ENCODE data around the gene TMPRSS11F. TPM values are rescaled to one million over a fixed set of nuclear protein-coding genes. Genes with fewer than 3 reads are reported as not detected.

The TMPRSS11F gene
- total and polyA plus RNA-seq, 10 donors, result not detected

DNA sequence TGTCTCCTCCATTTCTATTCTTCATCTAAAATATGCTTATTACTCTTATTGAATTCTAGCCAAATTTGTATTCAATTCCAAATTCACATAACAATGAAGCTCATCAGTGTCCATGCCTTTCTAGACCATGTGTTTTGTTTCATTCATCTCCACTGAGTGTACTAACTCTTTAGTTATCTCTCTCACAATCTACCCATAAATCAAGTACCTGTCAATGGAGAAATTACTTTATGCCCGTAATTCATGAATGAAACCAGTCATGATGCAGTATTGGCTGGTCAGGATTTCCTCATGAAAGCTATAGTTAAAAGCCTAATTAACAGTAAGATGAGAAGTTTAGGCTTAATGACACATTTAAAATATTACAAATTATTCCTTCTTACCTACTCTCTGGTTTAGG lies 12.2 kb upstream of the TMPRSS11F start:
- DNase-seq, result no peak
- intact Hi-C loops (cut with DNase I; ENCODE audit: low total_unique reads), result no loop called here
- no peaks in the 10 kb centered on the region for H3K4me1 ChIP-seq
- WGBS, 5 donors, result 51 to 60% (median 57%) methylated on average over 1 of the region's 1 CpG
- TF ChIP-seq POLR2AphosphoS5 (IDR thresholded peaks at IDR 0.05), result no peak
- no peak for TF ChIP-seq POLR2A (IDR thresholded peaks at IDR 0.05)
- TF ChIP-seq, protein P1, sequence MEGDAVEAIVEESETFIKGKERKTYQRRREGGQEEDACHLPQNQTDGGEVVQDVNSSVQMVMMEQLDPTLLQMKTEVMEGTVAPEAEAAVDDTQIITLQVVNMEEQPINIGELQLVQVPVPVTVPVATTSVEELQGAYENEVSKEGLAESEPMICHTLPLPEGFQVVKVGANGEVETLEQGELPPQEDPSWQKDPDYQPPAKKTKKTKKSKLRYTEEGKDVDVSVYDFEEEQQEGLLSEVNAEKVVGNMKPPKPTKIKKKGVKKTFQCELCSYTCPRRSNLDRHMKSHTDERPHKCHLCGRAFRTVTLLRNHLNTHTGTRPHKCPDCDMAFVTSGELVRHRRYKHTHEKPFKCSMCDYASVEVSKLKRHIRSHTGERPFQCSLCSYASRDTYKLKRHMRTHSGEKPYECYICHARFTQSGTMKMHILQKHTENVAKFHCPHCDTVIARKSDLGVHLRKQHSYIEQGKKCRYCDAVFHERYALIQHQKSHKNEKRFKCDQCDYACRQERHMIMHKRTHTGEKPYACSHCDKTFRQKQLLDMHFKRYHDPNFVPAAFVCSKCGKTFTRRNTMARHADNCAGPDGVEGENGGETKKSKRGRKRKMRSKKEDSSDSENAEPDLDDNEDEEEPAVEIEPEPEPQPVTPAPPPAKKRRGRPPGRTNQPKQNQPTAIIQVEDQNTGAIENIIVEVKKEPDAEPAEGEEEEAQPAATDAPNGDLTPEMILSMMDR (IDR thresholded peaks at IDR 0.05 in 8 of 11, conservative IDR thresholded peaks at IDR 0.05 in 3 of 11), result no peak
- no peak overlapping the region for H3K27ac ChIP-seq
- no peaks in the 10 kb centered on the region for H3K36me3 ChIP-seq
- H3K9me3 ChIP-seq, result peaks cover 0 to 7% (median 1%) of the 10 kb centered on the region in 8 donors
- H3K4me3 ChIP-seq, result no peak overlapping the region
- H3K27me3 ChIP-seq (replicated peaks in 1 of 7), result no peaks in the 10 kb centered on the region

DNA sequence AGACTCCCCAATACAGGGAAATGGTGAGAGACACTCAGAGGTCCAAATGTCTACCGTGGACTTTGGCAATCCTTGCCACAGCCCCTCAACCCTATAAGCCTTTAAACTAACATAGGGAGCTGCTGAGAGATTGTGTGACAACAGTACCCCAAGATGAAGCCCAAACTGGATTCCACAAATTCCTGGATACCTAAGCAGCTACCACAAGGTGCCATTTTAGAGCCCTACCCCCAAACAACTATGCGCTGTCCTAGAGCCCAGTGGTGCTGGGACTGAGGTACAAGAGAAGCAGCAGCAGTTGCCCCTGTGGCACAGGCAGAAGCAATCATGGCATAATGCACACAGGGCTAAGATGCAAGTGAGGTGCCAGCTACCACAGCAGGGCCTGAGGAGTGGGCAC lies 2.7 kb upstream of the TMPRSS11F start:
- H3K27ac ChIP-seq, result no peak overlapping the region
- TF ChIP-seq, protein P1 (IDR thresholded peaks at IDR 0.05 in 8 of 11, conservative IDR thresholded peaks at IDR 0.05 in 3 of 11), result no peak
- TF ChIP-seq POLR2A (IDR thresholded peaks at IDR 0.05) (no peak), POLR2AphosphoS5 (IDR thresholded peaks at IDR 0.05) (no peak)
- WGBS, 5 donors, result 77 to 91% (median 86%) methylated on average over 2 of the region's 2 CpGs
- no peak for DNase-seq
- no peaks in the 10 kb centered on the region for H3K27me3 ChIP-seq (replicated peaks in 1 of 7)
- no peak overlapping the region for H3K4me3 ChIP-seq
- intact Hi-C loops (cut with DNase I; ENCODE audit: low total_unique reads), result no loop called here
- H3K4me1 ChIP-seq, result no peaks in the 10 kb centered on the region
- peaks cover 0 to 23% (median 6%) of the 10 kb centered on the region in 8 donors for H3K9me3 ChIP-seq
- H3K36me3 ChIP-seq, result no peaks in the 10 kb centered on the region

DNA sequence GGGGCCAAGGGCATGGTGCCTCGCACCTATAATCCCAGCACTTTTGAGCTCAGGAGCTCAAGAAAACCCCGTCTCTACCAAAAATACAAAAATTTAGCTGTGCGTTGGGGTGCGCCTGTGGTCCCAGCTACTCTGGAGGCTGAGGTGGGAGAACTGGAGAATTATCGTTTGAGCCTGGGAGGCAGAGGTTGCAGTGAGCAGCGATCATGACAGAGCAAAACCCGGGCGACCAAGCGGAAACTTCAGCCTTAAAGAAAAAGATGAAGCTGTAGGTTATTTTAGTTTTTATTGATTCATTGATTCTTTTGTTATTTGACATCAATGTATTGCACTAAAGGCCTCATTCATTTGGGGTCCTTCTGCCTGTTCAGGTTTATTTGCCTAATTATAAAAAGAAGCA lies 5.4 kb downstream of the TMPRSS11F start:
- Histone ChIP-seq H3K9me3 (peaks cover 0 to 4% (median 0%) of the 10 kb centered on the region in 8 donors), H3K27ac (no peak overlapping the region), H3K4me3 (no peak overlapping the region), H3K4me1 (no peaks in the 10 kb centered on the region), H3K36me3 (no peaks in the 10 kb centered on the region), H3K27me3 (replicated peaks in 1 of 7) (no peaks in the 10 kb centered on the region)
- intact Hi-C loops (cut with DNase I; ENCODE audit: low total_unique reads), result no loop called here
- no peak for TF ChIP-seq POLR2AphosphoS5 (IDR thresholded peaks at IDR 0.05)
- TF ChIP-seq POLR2A (IDR thresholded peaks at IDR 0.05), result no peak
- TF ChIP-seq, protein P1 (IDR thresholded peaks at IDR 0.05 in 8 of 11, conservative IDR thresholded peaks at IDR 0.05 in 3 of 11), result no peak
- 91 to 97% (median 94%) methylated on average over 9 of the region's 9 CpGs for WGBS, 5 donors
- no peak for DNase-seq

DNA sequence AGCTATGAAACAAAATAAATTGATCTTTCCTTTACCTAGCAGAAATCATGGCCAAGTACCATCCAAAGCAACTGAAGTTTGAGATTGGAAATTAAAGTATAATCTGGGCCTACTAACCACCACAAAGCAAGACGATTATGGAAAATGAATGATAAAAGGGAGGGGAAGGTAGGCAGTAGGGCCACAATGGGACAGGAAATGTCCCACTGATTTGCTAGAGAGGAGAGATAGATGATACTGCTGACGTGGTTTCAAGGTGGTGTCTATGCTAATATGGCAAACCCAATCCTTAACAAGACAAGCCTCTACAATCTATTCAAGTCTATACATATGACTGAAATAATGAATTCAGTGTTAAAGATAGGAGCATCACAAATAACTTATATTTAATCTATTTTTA lies 6.1 kb downstream of the TMPRSS11F start:
- no peak overlapping the region for H3K4me3 ChIP-seq
- no peak overlapping the region for H3K27ac ChIP-seq
- DNase-seq, result no peak
- H3K4me1 ChIP-seq, result no peaks in the 10 kb centered on the region
- TF ChIP-seq POLR2A (IDR thresholded peaks at IDR 0.05), result no peak
- TF ChIP-seq POLR2AphosphoS5 (IDR thresholded peaks at IDR 0.05), result no peak
- no peaks in the 10 kb centered on the region for H3K36me3 ChIP-seq
- no peaks in the 10 kb centered on the region for H3K27me3 ChIP-seq (replicated peaks in 1 of 7)
- peaks cover 0 to 7% (median 0%) of the 10 kb centered on the region in 8 donors for H3K9me3 ChIP-seq
- intact Hi-C loops (cut with DNase I; ENCODE audit: low total_unique reads), result no loop called here
- 67 to 73% (median 70%) methylated on average over 2 of the region's 2 CpGs for WGBS, 5 donors

DNA sequence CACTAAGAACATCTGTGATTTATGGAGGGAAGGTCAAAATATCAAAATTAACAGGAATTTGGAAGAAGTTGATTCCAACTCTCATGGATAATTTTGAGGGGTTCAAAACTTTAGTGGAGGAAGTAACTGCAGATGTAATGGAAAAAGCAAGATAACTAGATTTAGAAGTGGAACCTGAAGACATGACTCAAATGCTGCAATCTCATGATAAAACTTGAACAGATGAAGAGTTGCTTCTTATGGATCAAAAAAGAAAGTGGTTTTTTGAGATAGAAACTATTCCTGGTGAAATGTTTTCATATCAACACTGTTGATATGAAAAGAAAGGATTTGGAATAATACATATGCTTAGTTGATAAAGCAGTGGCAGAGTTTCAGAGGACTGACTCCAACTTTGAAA lies 9.7 kb downstream of the TMPRSS11F start:
- no peak overlapping the region for H3K4me3 ChIP-seq
- H3K36me3 ChIP-seq, result no peaks in the 10 kb centered on the region
- H3K4me1 ChIP-seq, result no peaks in the 10 kb centered on the region
- intact Hi-C loops (cut with DNase I; ENCODE audit: low total_unique reads), result no loop called here
- DNase-seq, result no peak
- no peaks in the 10 kb centered on the region for H3K27me3 ChIP-seq (replicated peaks in 1 of 7)
- no peak for TF ChIP-seq POLR2AphosphoS5 (IDR thresholded peaks at IDR 0.05)
- TF ChIP-seq, protein P1 (IDR thresholded peaks at IDR 0.05 in 8 of 11, conservative IDR thresholded peaks at IDR 0.05 in 3 of 11), result no peak
- TF ChIP-seq POLR2A (IDR thresholded peaks at IDR 0.05), result no peak
- no peak overlapping the region for H3K27ac ChIP-seq
- H3K9me3 ChIP-seq, result peaks cover 0 to 29% (median 13%) of the 10 kb centered on the region in 8 donors
